HepG2 (cell line): ENCODE measurements around the gene SNAI1. TPM values are rescaled to one million over a fixed set of nuclear protein-coding genes. Genes with fewer than 3 reads are reported as not detected.

Experiments
- BCLAF1 ChIP-seq: fragments of 450-650 bp; IDR thresholded peaks from 2 replicates; pipeline ENCODE4 v1.6.1; 2017; ENCODE audit warnings: mild to moderate bottlenecking
- HNF1B ChIP-seq: sonication (generic); formaldehyde crosslinking; IDR thresholded peaks from 2 replicates; pipeline ENCODE4 v1.5.1; 2020; ENCODE audit warnings: mild to moderate bottlenecking, moderate library complexity, missing genetic modification reagents
- HNRNPLL ChIP-seq: fragments of 200-400 bp; formaldehyde crosslinking; IDR thresholded peaks from 2 replicates; pipeline ENCODE4 v1.6.1; 2017; ENCODE audit warnings: mild to moderate bottlenecking, low read depth, low read length; ENCODE audit not compliant: poor library complexity, severe bottlenecking
- NFKB2 ChIP-seq: sonication (generic); formaldehyde crosslinking; IDR thresholded peaks from 2 replicates; pipeline ENCODE4 v1.4.0; 2020; ENCODE audit warnings: missing genetic modification reagents, borderline replicate concordance
- PAXIP1 ChIP-seq: sonication (generic); formaldehyde crosslinking; conservative IDR thresholded peaks from 2 replicates; pipeline ENCODE4 v1.4.0; 2020; ENCODE audit warnings: mild to moderate bottlenecking, missing genetic modification reagents, moderate library complexity
- PITX1 ChIP-seq: sonication (generic); formaldehyde crosslinking; IDR thresholded peaks from 2 replicates; pipeline ENCODE4 v1.5.1; 2020; ENCODE audit warnings: mild to moderate bottlenecking, missing genetic modification reagents
- TGIF2 ChIP-seq: IDR thresholded peaks from 2 replicates; pipeline ENCODE4 v1.6.1; 2016; ENCODE audit warnings: control low read depth, missing compliant biosample characterization
- ZBTB37 ChIP-seq: sonication (generic); formaldehyde crosslinking; IDR thresholded peaks from 2 replicates; pipeline ENCODE4 v1.4.0; 2020; ENCODE audit warnings: mild to moderate bottlenecking, missing genetic modification reagents
- ZNF253 ChIP-seq: sonication (generic); formaldehyde crosslinking; IDR thresholded peaks from 2 replicates; pipeline ENCODE4 v1.8.0; 2022; ENCODE audit warnings: mild to moderate bottlenecking, missing genetic modification reagents, borderline replicate concordance
- ZNF446 ChIP-seq: sonication (generic); formaldehyde crosslinking; IDR thresholded peaks from 2 replicates; pipeline ENCODE4 v1.5.0; 2020; ENCODE audit warnings: mild to moderate bottlenecking, missing genetic modification reagents
- ZNF567 ChIP-seq: sonication (generic); formaldehyde crosslinking; IDR thresholded peaks from 2 replicates; pipeline ENCODE4 v1.8.1; 2023; ENCODE audit warnings: mild to moderate bottlenecking, missing genetic modification reagents, borderline replicate concordance
- ZNF687 ChIP-seq: sonication (generic); formaldehyde crosslinking; IDR thresholded peaks from 2 replicates; pipeline ENCODE4 v1.5.1; 2020; ENCODE audit warnings: mild to moderate bottlenecking, missing genetic modification reagents, moderate library complexity
- polyA plus RNA-seq, 8 experiments: library from polyadenylated mRNA; depleted of rRNA in 3 of 8; stranded (reverse) in 7 of 8; unstranded in 1 of 8; fragments of >200 nt; fragmentation: Illumina TruSeq in 4 of 8; extraction: Trizol in 4 of 8; gene quantifications; 2 replicates each; pipeline versions ENCODE4 v1.2.1 to v1.2.3, GENCODE V29; 2011 to 2016; ENCODE audit warnings: low read depth in 4 of 8, missing spikeins in 1 of 8, mixed read lengths in 1 of 8; ENCODE audit not compliant: insufficient read depth in 1 of 8
- total RNA-seq, 5 experiments: library from RNA; depleted of rRNA; stranded (reverse); fragments of >200 nt; fragmentation: Illumina TruSeq; extraction: Trizol; gene quantifications; 2 replicates each; pipeline ENCODE4 v1.2.3, GENCODE V29; 2016; ENCODE audit warnings: low read depth in 1 of 5

Gene SNAI1
- total and polyA plus RNA-seq, 2 of the 13 experiments (the other 11 are each of a cell fraction or from before 2014, with no cell fraction given), result 1.3 to 1.4 TPM

- TF ChIP-seq NFKB2 (CRISPR knock-in tag) (no peak), HNF1B (0 out of 2 replicates have a peak, but pooled peaks have one; percentile 19), ZNF253 (CRISPR knock-in tag) (0 out of 2 replicates have a peak, but pooled peaks have one; percentile 45), PITX1 (CRISPR knock-in tag) (0 out of 2 replicates have a peak, but pooled peaks have one; percentile 20), PAXIP1 (0 out of 2 replicates have a peak, but pooled peaks have one; percentile 1), BCLAF1 (no peak), HNRNPLL (no peak), TGIF2 (peak; percentile 44; the same call in 1 of the 2 replicates), ZBTB37 (CRISPR knock-in tag) (no peak), ZNF687 (CRISPR knock-in tag) (0 out of 2 replicates have a peak, but pooled peaks have one; percentile 14), ZNF567 (no peak), ZNF446 (CRISPR knock-in tag) (no peak)
Measured at GRCh38 chr20:49938173-49939163, 44.3 kb upstream of the SNAI1 start (continued).
